ENCODE measurements around the gene CAD.

DNA sequence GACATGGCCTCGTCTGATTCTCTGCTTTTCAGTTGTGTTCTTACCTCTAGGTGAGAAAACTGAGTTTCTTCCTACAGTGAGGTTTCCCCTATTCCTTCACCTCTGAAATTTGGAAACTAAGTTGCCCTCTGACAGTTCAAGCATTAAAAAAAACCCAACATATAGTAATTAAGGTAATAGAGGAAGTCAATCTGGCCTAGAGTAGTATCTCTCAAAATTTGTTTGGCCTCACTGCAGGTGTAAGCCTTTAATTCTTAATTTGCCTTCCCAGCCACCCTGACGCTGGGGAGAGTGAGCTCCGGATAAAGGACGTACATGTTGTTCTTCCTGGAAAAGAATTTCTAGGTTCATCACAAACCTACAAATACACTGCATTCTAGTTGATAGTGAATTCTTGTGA lies 1.4 kb downstream of the CAD start:
- TF ChIP-seq, protein P1, sequence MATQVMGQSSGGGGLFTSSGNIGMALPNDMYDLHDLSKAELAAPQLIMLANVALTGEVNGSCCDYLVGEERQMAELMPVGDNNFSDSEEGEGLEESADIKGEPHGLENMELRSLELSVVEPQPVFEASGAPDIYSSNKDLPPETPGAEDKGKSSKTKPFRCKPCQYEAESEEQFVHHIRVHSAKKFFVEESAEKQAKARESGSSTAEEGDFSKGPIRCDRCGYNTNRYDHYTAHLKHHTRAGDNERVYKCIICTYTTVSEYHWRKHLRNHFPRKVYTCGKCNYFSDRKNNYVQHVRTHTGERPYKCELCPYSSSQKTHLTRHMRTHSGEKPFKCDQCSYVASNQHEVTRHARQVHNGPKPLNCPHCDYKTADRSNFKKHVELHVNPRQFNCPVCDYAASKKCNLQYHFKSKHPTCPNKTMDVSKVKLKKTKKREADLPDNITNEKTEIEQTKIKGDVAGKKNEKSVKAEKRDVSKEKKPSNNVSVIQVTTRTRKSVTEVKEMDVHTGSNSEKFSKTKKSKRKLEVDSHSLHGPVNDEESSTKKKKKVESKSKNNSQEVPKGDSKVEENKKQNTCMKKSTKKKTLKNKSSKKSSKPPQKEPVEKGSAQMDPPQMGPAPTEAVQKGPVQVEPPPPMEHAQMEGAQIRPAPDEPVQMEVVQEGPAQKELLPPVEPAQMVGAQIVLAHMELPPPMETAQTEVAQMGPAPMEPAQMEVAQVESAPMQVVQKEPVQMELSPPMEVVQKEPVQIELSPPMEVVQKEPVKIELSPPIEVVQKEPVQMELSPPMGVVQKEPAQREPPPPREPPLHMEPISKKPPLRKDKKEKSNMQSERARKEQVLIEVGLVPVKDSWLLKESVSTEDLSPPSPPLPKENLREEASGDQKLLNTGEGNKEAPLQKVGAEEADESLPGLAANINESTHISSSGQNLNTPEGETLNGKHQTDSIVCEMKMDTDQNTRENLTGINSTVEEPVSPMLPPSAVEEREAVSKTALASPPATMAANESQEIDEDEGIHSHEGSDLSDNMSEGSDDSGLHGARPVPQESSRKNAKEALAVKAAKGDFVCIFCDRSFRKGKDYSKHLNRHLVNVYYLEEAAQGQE (IDR thresholded peaks at IDR 0.05; ENCODE audit: borderline replicate concordance): no peak
- TF ChIP-seq, protein P2, sequence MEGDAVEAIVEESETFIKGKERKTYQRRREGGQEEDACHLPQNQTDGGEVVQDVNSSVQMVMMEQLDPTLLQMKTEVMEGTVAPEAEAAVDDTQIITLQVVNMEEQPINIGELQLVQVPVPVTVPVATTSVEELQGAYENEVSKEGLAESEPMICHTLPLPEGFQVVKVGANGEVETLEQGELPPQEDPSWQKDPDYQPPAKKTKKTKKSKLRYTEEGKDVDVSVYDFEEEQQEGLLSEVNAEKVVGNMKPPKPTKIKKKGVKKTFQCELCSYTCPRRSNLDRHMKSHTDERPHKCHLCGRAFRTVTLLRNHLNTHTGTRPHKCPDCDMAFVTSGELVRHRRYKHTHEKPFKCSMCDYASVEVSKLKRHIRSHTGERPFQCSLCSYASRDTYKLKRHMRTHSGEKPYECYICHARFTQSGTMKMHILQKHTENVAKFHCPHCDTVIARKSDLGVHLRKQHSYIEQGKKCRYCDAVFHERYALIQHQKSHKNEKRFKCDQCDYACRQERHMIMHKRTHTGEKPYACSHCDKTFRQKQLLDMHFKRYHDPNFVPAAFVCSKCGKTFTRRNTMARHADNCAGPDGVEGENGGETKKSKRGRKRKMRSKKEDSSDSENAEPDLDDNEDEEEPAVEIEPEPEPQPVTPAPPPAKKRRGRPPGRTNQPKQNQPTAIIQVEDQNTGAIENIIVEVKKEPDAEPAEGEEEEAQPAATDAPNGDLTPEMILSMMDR (IDR thresholded peaks at IDR 0.05; ENCODE audit: poor library complexity, severe bottlenecking): no peak
- TF ChIP-seq RAD21 (conservative IDR thresholded peaks at IDR 0.05): no peak
- no peak for TF ChIP-seq POLR2AphosphoS5 (IDR thresholded peaks at IDR 0.05)
- no peak for TF ChIP-seq EZH2 (IDR thresholded peaks at IDR 0.05; ENCODE audit: borderline replicate concordance, insufficient read depth, low read length, poor library complexity, severe bottlenecking)
- no peak for TF ChIP-seq EP300 (conservative IDR thresholded peaks at IDR 0.05; ENCODE audit: poor library complexity, severe bottlenecking)
- TF ChIP-seq TAF1 (IDR thresholded peaks at IDR 0.05; ENCODE audit: low read depth): no peak

Measured in neural cell (in vitro differentiated cells).